Stimulated activated CD4-positive, alpha-beta T cell treated with anti-CD3 and anti-CD28 coated beads, Interleukin-1b, Interleukin-23, amount 100 ng/mL, for 4 hours (primary cell): ENCODE measurements around the gene CACNA1C.

Source experiments
- DNase-seq, 2 donors: peaks; one replicate each; pipeline ENCODE4 v3.0.0-alpha.2; 2020; ENCODE audit warnings: low read depth in 2 of 2

Gene CACNA1C

DNA sequence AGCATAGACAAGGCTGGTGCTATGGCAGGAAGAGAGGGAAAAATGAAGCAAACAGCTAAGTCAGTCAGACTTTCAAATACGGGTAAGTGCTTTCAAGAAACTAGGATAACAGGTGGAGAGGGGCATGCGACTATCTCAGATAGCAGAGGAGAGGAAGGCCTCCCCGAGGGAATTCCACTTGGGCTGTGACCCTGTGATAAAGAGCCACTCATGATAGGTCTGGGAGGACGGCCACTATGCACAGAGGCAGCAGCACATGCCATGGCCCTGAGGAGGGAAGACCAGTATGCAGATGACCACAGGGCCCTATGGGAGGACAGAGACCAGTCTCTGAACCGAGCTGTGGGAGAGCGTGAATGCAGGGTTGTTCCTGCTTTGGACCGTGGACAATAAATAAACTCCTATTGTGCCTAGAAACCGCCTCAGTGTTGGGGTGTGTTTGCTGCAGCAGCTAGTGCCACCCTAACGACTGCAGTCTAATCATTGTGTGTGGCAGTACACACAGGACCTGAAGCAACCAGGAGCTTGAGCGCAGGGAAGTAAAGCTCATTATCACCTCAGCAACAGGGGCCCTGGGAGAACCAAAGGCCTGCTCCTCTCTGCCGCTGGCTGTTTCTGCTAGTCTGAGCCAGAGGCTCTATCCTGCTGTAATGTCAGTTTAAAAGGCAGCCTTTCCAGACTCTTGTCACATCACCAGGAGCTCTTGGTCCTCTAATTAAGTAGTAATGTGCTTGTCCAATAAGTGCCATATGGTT is 119.1 kb downstream of the CACNA1C start:
- DNase-seq: no peak

- no peak for DNase-seq
Measured at GRCh38 chr12:2172491-2173214, 119.9 kb downstream of the CACNA1C start.

DNA sequence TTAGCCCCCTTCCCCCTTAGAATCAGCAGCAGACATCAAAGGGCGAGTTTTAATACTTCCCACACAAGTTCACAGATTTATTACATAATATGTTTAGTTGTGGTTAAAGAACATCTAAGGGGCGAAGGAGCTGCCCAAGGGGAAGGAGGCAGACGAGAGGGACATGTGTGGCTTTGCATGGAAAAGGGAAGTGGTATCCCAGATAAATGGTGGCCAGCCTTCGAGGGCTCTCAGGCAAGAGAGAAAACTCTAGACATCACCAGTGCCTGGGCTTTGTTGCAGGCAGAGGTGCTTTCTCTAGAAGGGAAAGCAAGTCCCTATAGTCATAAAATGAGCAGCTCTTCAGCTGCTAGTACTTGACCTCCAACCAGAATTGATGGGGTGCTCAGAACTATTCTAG is 121.2 kb downstream of the CACNA1C start:
- DNase-seq: no peak

- DNase-seq: no peak
Measured at GRCh38 chr12:2177003-2177402, 124.2 kb downstream of the CACNA1C start.

- no peak for DNase-seq
Measured at GRCh38 chr12:2177751-2178150, 125.0 kb downstream of the CACNA1C start.

- DNase-seq: no peak
Measured at GRCh38 chr12:2179058-2179457, 126.3 kb downstream of the CACNA1C start.

- no peak for DNase-seq
Measured at GRCh38 chr12:2179953-2180736, 127.4 kb downstream of the CACNA1C start.

DNA sequence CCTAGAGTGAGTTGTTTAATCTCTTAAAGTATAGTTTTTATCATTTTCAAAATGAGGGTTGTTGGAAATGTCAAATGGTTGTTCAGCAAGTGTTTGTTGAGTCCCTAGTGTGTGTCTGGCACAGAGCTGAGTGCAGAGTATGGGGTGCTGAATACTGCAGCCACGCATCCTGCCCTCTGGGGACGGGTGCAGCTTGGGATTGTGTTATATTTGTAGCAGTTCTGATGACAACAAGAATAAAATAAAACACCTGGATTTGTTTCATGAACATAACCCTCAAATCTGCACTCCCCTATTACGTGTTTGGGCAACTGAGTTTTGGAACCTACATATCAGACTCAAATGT is 127.9 kb downstream of the CACNA1C start:
- DNase-seq: no peak

DNA sequence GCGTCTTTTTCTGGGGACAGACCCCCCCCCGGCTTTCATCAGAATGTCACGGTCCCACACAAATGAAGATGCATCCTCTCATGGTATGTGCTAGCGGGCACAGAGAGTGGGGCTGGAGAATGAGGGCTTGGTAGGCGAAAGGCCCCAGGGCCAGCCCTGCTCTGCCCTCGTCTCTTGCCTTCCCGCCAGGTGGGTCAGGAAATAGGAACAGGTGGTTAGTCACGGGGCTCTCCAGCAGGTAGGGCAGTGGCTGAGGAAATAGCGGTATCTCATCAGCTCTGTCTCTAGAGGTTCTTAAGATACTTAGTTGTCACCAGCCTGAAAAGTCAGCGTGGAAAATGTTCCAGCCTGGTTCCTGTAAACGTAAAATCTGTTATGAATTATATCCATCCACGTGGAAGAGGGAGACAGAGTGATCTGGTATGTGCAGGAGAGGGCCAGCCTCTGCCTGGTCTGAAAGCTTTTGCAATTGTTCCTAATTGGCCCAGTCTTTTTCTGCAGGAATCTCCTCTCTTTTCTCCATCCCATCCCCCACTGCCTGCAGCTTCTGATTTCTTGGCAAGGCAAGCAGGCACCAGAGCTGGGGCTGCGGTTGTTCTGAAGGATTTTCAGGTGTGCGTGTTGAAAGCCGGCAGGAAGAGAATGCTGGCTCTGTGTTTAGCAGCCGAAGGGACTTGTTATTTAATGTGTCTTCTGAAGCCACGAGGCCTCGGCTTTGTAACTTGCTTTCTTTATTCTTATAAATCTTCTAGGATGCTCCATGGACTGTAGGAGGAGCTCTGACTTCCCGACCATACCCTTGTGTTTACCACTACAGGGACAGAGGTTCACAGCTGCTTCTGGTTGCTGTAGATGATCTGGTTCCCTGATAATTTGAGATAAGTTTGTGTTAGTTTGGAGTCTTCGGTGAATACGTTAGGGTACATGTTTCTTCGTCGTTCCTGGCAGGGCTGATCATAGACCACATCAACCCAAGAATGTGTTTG is 131.1 kb downstream of the CACNA1C start:
- DNase-seq: no peak

GRCh38 chr12:2185751-2186341 is 133.1 kb downstream of the CACNA1C start:
- no peak for DNase-seq

- DNase-seq: no peak
Measured at GRCh38 chr12:2187195-2187945, 134.6 kb downstream of the CACNA1C start.

- DNase-seq: no peak
Measured at GRCh38 chr12:2190085-2190484, 137.3 kb downstream of the CACNA1C start.

DNA sequence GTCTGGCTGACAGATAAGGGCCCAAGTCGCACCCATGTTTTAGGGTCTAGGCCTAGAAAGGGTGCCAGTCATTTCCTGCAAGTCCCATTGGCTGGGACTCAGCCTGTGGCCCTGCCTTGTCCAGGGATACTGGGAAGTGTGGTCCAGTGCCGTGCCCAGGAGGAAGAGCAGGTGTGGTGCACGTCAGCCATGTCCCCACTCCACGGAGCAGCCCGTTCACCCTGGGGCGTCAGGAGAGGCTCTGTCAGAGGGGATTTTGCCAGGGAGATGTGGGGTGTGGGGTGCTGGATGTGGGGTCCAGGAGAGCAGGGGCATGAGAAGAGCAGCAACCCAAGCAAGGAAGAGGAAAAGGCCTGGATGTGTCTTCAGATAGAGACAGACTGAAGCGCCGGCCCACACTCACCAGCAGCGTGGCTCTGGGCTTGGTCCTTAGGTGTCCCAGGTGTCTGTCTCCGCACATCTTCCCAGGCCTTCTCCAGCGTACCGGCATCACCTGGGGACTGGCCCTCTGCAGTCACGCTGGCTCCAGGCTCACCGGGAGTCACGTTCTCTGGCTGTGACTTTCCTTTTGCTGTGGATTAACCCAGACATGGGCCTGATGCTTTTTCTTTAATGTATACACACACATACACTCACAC is 138.2 kb downstream of the CACNA1C start:
- no peak for DNase-seq

DNA sequence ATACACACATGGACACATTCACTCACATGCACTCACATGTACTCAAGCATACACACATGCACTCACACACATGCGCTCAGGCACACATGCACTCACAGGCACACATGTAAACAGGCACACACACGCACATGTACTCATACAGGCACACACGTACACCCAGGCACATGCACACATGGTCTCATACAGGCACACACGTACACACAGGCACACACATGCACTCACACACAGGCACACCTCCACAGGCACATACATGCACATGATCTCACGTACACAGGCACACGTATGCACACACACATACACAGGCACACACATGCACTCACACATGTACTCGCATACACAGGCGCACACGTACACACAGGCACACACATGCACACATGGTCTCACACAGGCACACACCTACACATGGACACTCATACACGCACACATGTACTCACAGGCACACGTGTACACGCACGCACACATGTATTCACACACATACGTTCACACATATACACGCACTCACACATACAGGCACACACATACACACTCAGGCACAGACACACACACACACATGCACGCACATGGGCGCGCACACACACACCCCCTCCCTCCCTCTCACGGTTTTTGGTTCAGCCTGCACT is 138.9 kb downstream of the CACNA1C start:
- DNase-seq: no peak

DNA sequence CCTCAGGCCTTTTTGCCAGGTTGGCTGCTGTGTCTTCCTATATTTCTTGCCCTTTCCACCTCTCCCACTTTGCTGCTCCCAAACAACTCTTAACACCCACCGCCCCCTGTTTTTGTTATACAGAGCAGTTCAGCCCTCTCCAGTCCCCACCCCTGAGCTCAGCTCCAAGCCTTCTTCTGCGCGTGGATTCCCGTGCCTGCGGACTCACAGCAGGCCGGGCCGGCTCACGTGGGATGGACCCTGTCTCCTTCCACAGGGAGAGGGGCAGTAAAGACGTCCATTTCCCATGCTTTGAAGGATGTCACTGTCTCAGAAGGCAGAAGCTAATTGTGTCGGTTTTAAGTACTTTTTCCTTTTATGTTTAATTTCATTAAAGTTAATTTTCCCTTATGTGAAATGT is 139.4 kb downstream of the CACNA1C start:
- no peak for DNase-seq

GRCh38 chr12:2194060-2194459 is 141.3 kb downstream of the CACNA1C start:
- no peak for DNase-seq

DNA sequence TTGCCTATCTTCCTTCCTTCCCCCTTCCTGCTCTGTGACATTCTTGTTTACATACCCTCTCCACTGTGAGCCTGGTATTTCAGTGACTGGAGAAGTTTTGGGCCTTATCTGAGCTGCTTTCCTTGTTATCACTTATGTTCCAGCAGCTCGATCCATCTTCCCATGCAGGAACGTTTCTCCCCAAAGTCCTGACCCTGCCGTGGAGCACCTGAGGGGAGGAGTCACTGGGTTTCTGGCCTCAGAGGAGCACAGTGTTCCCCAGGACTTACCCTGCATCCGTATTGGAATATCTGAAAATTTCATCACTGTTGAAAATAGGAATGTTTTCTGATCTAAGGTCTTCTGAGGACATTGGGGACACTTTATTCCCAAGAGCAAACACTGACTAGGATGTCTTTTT is 141.8 kb downstream of the CACNA1C start:
- DNase-seq: no peak

DNA sequence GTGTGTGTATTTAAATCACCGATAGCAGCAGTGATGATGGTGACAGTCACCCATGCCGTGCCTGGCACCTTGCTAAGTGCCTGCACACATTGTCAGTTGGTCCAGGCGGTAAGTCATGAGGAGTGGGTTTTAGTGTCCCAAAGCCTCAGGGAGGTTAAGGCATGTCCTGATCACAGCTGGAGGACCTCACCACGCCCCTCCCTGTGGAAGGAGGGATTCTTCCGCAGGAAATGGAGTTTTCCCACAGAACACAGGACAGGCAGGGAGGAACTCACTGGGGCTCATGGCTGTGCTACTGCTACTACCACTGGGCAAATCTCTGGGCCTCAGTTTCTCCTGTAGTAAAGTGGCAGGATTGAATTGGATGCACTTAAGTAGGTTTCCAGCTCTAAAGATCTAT is 142.3 kb downstream of the CACNA1C start:
- no peak for DNase-seq

DNA sequence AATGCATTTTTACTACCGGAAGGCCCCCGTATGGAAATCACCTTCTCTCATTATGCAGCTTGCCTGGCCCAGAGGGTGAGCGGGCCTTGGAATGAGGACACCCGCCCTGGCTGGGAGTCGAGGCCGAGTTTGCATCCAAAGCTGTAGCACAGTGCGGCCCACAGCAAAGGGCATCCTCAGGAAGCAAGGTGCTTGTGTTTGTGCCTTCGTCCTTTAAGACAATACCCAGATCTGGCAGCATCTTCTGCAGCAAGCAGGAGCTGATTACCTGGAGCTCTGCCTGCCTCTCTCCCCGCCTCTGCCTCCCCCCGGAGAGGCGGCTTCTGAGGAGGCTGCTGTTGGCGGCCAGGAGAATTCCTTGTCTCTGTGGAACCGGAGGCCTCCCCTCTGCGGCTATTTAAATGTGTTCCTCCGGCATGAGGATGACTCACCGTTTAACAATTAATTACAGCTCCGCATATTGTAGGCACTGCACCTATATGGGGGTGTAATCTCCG is 145.3 kb downstream of the CACNA1C start:
- DNase-seq: no peak
